HEK293 (cell line): ENCODE measurements around the gene STRIP1.
A peak's percentile ranks its signal among the peaks of the same experiment; 100 is the strongest.

Source experiments
- CTCF ChIA-PET: fragments of 350-600 bp; formaldehyde crosslinking; extraction: SDS; loops from one replicate; lab custom pipeline; 2021; ENCODE audit warnings: antibody characterized with exemption; lab: Yijun Ruan, JAX
- POLR2A ChIA-PET: fragments of 300-600 bp; formaldehyde crosslinking; extraction: SDS; loops from one replicate; lab custom pipeline; 2020; ENCODE audit warnings: antibody characterized with exemption, inconsistent platforms; lab: Yijun Ruan, JAX
- H3K27ac ChIP-seq: fragments of 200-500 bp; sonication (Bioruptor generic); 2 replicates; pipeline ENCODE4 v1.5.1; 2014; ENCODE audit warnings: low read depth, low read length, control low read depth, inconsistent platforms; ENCODE audit errors: extremely low read depth
- H3K36me3 ChIP-seq, 2 experiments: fragments of 200-500 bp in 1 of 2; sonication (Bioruptor generic) in 1 of 2; 1 replicate in 1 of 2; 2 replicates in 1 of 2; pipeline ENCODE4 v1.5.1; 2014 to 2017; ENCODE audit warnings: inconsistent platforms in 2 of 2, low read length in 2 of 2; ENCODE audit not compliant: control insufficient read depth in 2 of 2, insufficient read depth in 1 of 2
- H3K4me1 ChIP-seq: fragments of 200-500 bp; sonication (Bioruptor generic); 2 replicates; pipeline ENCODE4 v1.5.1; 2014; ENCODE audit warnings: mild to moderate bottlenecking, low read length, inconsistent platforms; ENCODE audit not compliant: control insufficient read depth, insufficient read depth
- H3K4me3 ChIP-seq: 2 replicates; pipeline ENCODE4 v1.5.1; 2011; ENCODE audit warnings: low read depth, mild to moderate bottlenecking, control low read depth, low read length, moderate library complexity
- H3K9me3 ChIP-seq: fragments of 200-500 bp; sonication (Bioruptor generic); 2 replicates; pipeline ENCODE4 v1.5.1; 2014; ENCODE audit warnings: low read depth, low read length, inconsistent platforms; ENCODE audit not compliant: control insufficient read depth, insufficient read depth
- ATF2 ChIP-seq: fragments of 450-650 bp; formaldehyde crosslinking; IDR thresholded peaks from 2 replicates; pipeline ENCODE4 v1.5.1; 2016; ENCODE audit warnings: missing biosample characterization, missing genetic modification characterization, low read depth
- BCL11B ChIP-seq: fragments of 450-650 bp; formaldehyde crosslinking; IDR thresholded peaks from 2 replicates; pipeline ENCODE4 v1.5.1; 2016; ENCODE audit warnings: low read depth, missing biosample characterization, missing genetic modification characterization
- GLIS1 ChIP-seq: fragments of 450-650 bp; formaldehyde crosslinking; IDR thresholded peaks from 2 replicates; pipeline ENCODE4 v1.5.1; 2016; ENCODE audit warnings: missing biosample characterization, missing genetic modification characterization
- KLF10 ChIP-seq: fragments of 450-650 bp; IDR thresholded peaks from 2 replicates; pipeline ENCODE4 v1.5.1; 2018; ENCODE audit warnings: missing biosample characterization, mild to moderate bottlenecking, missing genetic modification characterization
- PRDM10 ChIP-seq: fragments of 450-650 bp; formaldehyde crosslinking; IDR thresholded peaks from 2 replicates; pipeline ENCODE4 v1.5.1; 2016; ENCODE audit warnings: missing biosample characterization, missing genetic modification characterization
- ZBTB17 ChIP-seq: fragments of 450-650 bp; formaldehyde crosslinking; IDR thresholded peaks from 2 replicates; pipeline ENCODE4 v1.5.1; 2016; ENCODE audit warnings: missing biosample characterization, missing genetic modification characterization
- ZBTB20 ChIP-seq: fragments of 450-650 bp; formaldehyde crosslinking; IDR thresholded peaks from 2 replicates; pipeline ENCODE4 v1.5.1; 2016; ENCODE audit warnings: missing biosample characterization, missing genetic modification characterization
- ZBTB48 ChIP-seq: fragments of 450-650 bp; formaldehyde crosslinking; IDR thresholded peaks from 2 replicates; pipeline ENCODE4 v1.5.1; 2016; ENCODE audit warnings: missing biosample characterization, missing genetic modification characterization
- ZEB2 ChIP-seq: fragments of 450-650 bp; formaldehyde crosslinking; IDR thresholded peaks from 2 replicates; pipeline ENCODE4 v1.5.1; 2016; ENCODE audit warnings: missing biosample characterization, missing genetic modification characterization
- ZFHX2 ChIP-seq: fragments of 450-650 bp; formaldehyde crosslinking; conservative IDR thresholded peaks from 2 replicates; pipeline ENCODE4 v1.5.1; 2016; ENCODE audit warnings: missing biosample characterization, missing genetic modification characterization
- ZIC2 ChIP-seq: fragments of 450-650 bp; formaldehyde crosslinking; IDR thresholded peaks from 2 replicates; pipeline ENCODE4 v1.5.1; 2016; ENCODE audit warnings: missing biosample characterization, missing genetic modification characterization
- ZNF112 ChIP-seq: fragments of 450-650 bp; formaldehyde crosslinking; IDR thresholded peaks from 2 replicates; pipeline ENCODE4 v1.5.0; 2017; ENCODE audit warnings: missing biosample characterization, missing genetic modification characterization
- ZNF335 ChIP-seq: fragments of 450-650 bp; formaldehyde crosslinking; conservative IDR thresholded peaks from 2 replicates; pipeline ENCODE4 v1.5.1; 2016; ENCODE audit warnings: missing biosample characterization, missing genetic modification characterization
- ZNF366 ChIP-seq: fragments of 450-650 bp; formaldehyde crosslinking; conservative IDR thresholded peaks from 2 replicates; pipeline ENCODE4 v1.5.1; 2016; ENCODE audit warnings: missing biosample characterization, missing genetic modification characterization
- ZNF37A ChIP-seq: fragments of 450-650 bp; IDR thresholded peaks from 2 replicates; pipeline ENCODE4 v1.5.1; 2018; ENCODE audit warnings: missing biosample characterization, missing genetic modification characterization
- ZNF521 ChIP-seq: fragments of 450-650 bp; formaldehyde crosslinking; IDR thresholded peaks from 2 replicates; pipeline ENCODE4 v1.5.1; 2017; ENCODE audit warnings: missing biosample characterization, mild to moderate bottlenecking, missing genetic modification characterization
- ZNF555 ChIP-seq: fragments of 450-650 bp; formaldehyde crosslinking; conservative IDR thresholded peaks from 2 replicates; pipeline ENCODE4 v1.5.1; 2017; ENCODE audit warnings: missing biosample characterization, mild to moderate bottlenecking, missing genetic modification characterization, inconsistent platforms
- ZNF600 ChIP-seq: fragments of 450-650 bp; formaldehyde crosslinking; IDR thresholded peaks from 2 replicates; pipeline ENCODE4 v1.5.1; 2016; ENCODE audit warnings: missing biosample characterization, missing genetic modification characterization
- ZNF670 ChIP-seq: fragments of 450-650 bp; formaldehyde crosslinking; IDR thresholded peaks from 2 replicates; pipeline ENCODE4 v1.5.1; 2016; ENCODE audit warnings: missing biosample characterization, missing genetic modification characterization, low read depth
- TF ChIP-seq, protein P1 (sequence below): fragments of 450-650 bp; formaldehyde crosslinking; IDR thresholded peaks from 2 replicates; pipeline ENCODE4 v1.5.1; 2016; ENCODE audit warnings: missing biosample characterization, missing genetic modification characterization

The STRIP1 gene

DNA sequence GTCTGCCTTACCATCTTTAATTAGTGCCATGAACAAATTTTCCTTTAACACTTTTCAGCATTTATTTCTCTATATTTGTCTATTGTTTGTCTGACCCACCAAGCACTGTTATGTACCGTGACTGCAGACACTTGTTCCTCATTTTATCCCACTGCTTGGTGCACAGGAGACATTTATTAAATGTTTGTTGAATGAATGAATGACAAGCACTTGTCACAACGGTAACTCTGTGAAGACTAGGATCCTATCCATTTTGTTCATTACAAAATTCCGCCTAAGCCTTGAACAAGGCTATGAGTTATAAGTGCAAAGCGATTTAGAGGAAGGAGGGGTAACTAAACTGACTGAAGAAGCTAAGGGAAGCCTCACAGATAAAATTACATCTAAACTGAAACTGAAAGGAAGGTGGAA, 379 bp upstream of the STRIP1 start (continued):
- TF ChIP-seq ZNF366: peak; percentile 34; the same call in 1 of the 2 replicates
- no peak for TF ChIP-seq ZNF521

GRCh38 chr1:110035236-110035752, 870 bp downstream of the STRIP1 start:
- CTCF ChIA-PET: interaction anchor here (0.8 to 4.5 kb wide), 9 partner anchors 11 to 405 kb away, joined by 3 to 34 read pairs (median 4); partner anchors contain the start of gene AHCYL1
- H3K4me1 ChIP-seq: peaks cover 4% of the 10 kb centered on the region; the same call in 1 of the 2 replicates
- peak overlapping the region; percentile 76 for H3K27ac ChIP-seq

DNA sequence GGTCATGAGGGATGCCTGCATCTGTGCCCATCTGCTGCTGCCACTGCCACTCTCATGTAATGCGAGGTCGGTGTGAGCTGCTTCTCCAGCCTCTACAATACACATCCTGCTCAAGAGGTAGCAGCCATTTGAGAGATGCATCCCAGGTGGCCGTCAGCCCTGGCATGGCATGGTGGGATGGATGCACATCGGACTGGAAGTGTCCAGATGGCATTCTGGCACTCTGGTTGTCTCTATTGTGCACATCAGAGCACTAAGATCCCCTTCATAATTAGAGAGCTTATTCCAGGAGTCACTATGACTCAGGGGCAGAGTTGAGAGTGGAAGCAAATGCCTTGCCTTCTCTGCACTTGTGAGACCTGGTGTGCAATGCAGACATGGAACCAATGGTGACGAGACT, 3.8 kb downstream of the STRIP1 start:
- ChIA-PET CTCF (interaction anchor here (1.2 to 4.5 kb wide), 4 partner anchors 9 to 68 kb away, joined by 4 to 34 read pairs (median 10); no protein-coding TSS in a partner anchor), POLR2A (no interaction called here)
- Histone ChIP-seq H3K27ac (no peak overlapping the region), H3K9me3 (no peaks in the 10 kb centered on the region), H3K4me1 (peaks cover 4% of the 10 kb centered on the region; the same call in 1 of the 2 replicates), H3K36me3 (peaks cover 7 to 65% of the 10 kb centered on the region in 2 experiments), H3K4me3 (no peak overlapping the region)
- TF ChIP-seq ZEB2 (tag by site-specific recombination) (no peak), ZNF555 (no peak), ZNF600 (tag by site-specific recombination) (no peak), ZBTB48 (tag by site-specific recombination) (no peak), ZIC2 (no peak)

More at GRCh38 chr1:110035236-110035752, 870 bp downstream of the STRIP1 start:
- TF ChIP-seq, protein P1, sequence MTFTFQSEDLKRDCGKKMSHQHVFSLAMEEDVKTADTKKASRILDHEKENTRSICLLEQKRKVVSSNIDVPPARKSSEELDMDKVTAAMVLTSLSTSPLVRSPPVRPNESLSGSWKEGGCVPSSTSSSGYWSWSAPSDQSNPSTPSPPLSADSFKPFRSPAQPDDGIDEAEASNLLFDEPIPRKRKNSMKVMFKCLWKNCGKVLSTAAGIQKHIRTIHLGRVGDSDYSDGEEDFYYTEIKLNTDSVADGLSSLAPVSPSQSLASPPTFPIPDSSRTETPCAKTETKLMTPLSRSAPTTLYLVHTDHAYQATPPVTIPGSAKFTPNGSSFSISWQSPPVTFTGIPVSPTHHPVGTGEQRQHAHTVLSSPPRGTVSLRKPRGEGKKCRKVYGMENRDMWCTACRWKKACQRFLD (tag by site-specific recombination): no peak
- TF ChIP-seq ZBTB20: 0 out of 2 replicates have a peak, but pooled peaks have one; percentile 64
- TF ChIP-seq ZNF37A: no peak
- peak; percentile 90 for TF ChIP-seq ZNF600 (tag by site-specific recombination)
- no peak for TF ChIP-seq ZNF112 (tag by site-specific recombination)
- peak; percentile 96 for TF ChIP-seq ZNF335 (tag by site-specific recombination)
- TF ChIP-seq PRDM10 (tag by site-specific recombination): peak; percentile 96
- TF ChIP-seq ZFHX2 (tag by site-specific recombination): peak; percentile 58; the same call in 1 of the 2 replicates
- 0 out of 2 replicates have a peak, but pooled peaks have one; percentile 1 for TF ChIP-seq GLIS1
- no peak for TF ChIP-seq BCL11B (tag by site-specific recombination)
- peak; percentile 69 for TF ChIP-seq ZBTB17 (tag by site-specific recombination)
- TF ChIP-seq ATF2 (tag by site-specific recombination): no peak
- TF ChIP-seq ZNF670: no peak
- TF ChIP-seq KLF10 (tag by site-specific recombination): no peak
- H3K9me3 ChIP-seq: no peaks in the 10 kb centered on the region
- H3K36me3 ChIP-seq: peaks cover 3 to 35% of the 10 kb centered on the region in 2 experiments; a peak in 2 of 3 replicates
- peak overlapping the region; percentile 80 for H3K4me3 ChIP-seq
- POLR2A ChIA-PET: interaction anchor here (1.3 to 1.9 kb wide), 8 partner anchors 10 to 550 kb away, joined by 3 to 13 read pairs (median 6); partner anchors contain the start of genes AHCYL1 and RBM15
